ENCODE measurements around the gene CPZ. TPM values are rescaled to one million over a fixed set of nuclear protein-coding genes. Genes with fewer than 3 reads are reported as not detected.

The CPZ gene
- total RNA-seq, 1 experiment from 2014 or later: 37.3 TPM

DNA sequence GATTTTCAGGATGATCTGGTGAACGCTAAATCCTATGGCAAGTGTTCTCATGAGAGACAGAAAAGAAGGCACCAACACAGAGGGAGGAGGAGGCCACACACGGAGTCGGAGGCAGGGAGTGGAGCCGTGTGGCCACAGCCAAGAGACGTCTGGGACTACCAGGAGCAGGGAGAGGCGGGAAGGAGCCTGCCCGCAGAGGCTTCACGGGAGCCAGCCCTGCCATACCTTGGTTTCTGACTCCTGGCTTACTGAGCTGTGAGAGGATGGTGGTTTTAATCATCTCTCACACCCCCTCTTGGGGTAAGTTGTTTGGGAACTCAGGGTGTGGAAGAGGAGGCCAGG is 45.8 kb upstream of the CPZ start:
- Histone ChIP-seq H4K91ac (ENCODE audit: insufficient read length, low read depth, low read length) (no peak overlapping the region), H4K8ac (replicated peaks; ENCODE audit: insufficient read length, low read depth, low read length) (no peak overlapping the region), H3K23me2 (ENCODE audit: insufficient read length, low read depth, low read length, poor library complexity, severe bottlenecking) (peaks cover 2% of the 10 kb centered on the region), H3K56ac (ENCODE audit: insufficient read length, low read depth, low read length) (no peak overlapping the region), H3K79me1 (ENCODE audit: insufficient read depth, low read depth, low read length, poor library complexity, severe bottlenecking) (no peaks in the 10 kb centered on the region), H2BK5ac (ENCODE audit: insufficient read length, low read length) (no peak overlapping the region), H3K79me2 (ENCODE audit: insufficient read depth, low read length) (no peaks in the 10 kb centered on the region), H3K9me3 (ENCODE audit: control insufficient read depth, low read depth, low read length) (no peaks in the 10 kb centered on the region), H3K4me2 (ENCODE audit: insufficient read depth, insufficient read length, low read length) (no peak overlapping the region), H3K27me3 (ENCODE audit: insufficient read depth, low read length) (no peaks in the 10 kb centered on the region), H2BK20ac (ENCODE audit: low read depth, low read length, poor library complexity, severe bottlenecking) (no peak overlapping the region), H2BK120ac (ENCODE audit: low read depth, low read length, poor library complexity, severe bottlenecking) (no peak overlapping the region), H4K20me1 (ENCODE audit: control insufficient read depth, insufficient read depth, insufficient read length) (no peaks in the 10 kb centered on the region), H3K18ac (ENCODE audit: insufficient read length, low read depth, low read length) (no peak overlapping the region), H2BK12ac (ENCODE audit: insufficient read length, low read depth, low read length) (no peak overlapping the region), H3K27ac (ENCODE audit: insufficient read length, low read depth, low read length) (no peak overlapping the region), H3K14ac (ENCODE audit: insufficient read depth, low read length) (no peak overlapping the region), H3T11ph (ENCODE audit: low read length) (no peak overlapping the region), H2AK5ac (ENCODE audit: insufficient read length, low read length) (no peak overlapping the region), H2BK15ac (ENCODE audit: low read depth, low read length) (no peak overlapping the region), H3K23ac (ENCODE audit: insufficient read length, low read depth, low read length) (no peak overlapping the region), H2AFZ (ENCODE audit: low read length) (no peak overlapping the region), H3K9ac (ENCODE audit: extremely low read depth, insufficient read length, low read length) (no peak overlapping the region), H3K4me1 (ENCODE audit: insufficient read depth, low read length) (no peaks in the 10 kb centered on the region), H4K5ac (ENCODE audit: insufficient read length, low read depth, low read length) (no peak overlapping the region), H3K4ac (ENCODE audit: low read depth, low read length) (no peak overlapping the region)
- Mint-ChIP-seq H3K4me3 (no peak overlapping the region), H3K9me3 (no peaks in the 10 kb centered on the region; a peak in 1 of 5 replicates), H3K27me3 (ENCODE audit: low read depth) (peaks cover 4% of the 10 kb centered on the region), H3K4me1 (peaks cover 21 to 30% of the 10 kb centered on the region in 2 experiments), H3K27ac (no peak overlapping the region; a peak in 1 of 7 replicates), H3K36me3 (ENCODE audit: insufficient read depth in 1 of 3, low read depth in 3 of 3) (no peaks in the 10 kb centered on the region)
- DNase-seq: no peak
- no CpG with 5 or more reads among the region's 8 CpGs for WGBS (ENCODE audit: extremely low coverage, insufficient read length, low lambda C conversion rate)
- TF ChIP-seq, protein P1, sequence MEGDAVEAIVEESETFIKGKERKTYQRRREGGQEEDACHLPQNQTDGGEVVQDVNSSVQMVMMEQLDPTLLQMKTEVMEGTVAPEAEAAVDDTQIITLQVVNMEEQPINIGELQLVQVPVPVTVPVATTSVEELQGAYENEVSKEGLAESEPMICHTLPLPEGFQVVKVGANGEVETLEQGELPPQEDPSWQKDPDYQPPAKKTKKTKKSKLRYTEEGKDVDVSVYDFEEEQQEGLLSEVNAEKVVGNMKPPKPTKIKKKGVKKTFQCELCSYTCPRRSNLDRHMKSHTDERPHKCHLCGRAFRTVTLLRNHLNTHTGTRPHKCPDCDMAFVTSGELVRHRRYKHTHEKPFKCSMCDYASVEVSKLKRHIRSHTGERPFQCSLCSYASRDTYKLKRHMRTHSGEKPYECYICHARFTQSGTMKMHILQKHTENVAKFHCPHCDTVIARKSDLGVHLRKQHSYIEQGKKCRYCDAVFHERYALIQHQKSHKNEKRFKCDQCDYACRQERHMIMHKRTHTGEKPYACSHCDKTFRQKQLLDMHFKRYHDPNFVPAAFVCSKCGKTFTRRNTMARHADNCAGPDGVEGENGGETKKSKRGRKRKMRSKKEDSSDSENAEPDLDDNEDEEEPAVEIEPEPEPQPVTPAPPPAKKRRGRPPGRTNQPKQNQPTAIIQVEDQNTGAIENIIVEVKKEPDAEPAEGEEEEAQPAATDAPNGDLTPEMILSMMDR (conservative IDR thresholded peaks at IDR 0.05): no peak
